ENCODE results near the gene SPECC1.
"Not testable (repeated sequence)": the region's sequence is repeated elsewhere in the genome, so short reads cannot be mapped to it uniquely, and the experiment has no call there.

Gene SPECC1

DNA sequence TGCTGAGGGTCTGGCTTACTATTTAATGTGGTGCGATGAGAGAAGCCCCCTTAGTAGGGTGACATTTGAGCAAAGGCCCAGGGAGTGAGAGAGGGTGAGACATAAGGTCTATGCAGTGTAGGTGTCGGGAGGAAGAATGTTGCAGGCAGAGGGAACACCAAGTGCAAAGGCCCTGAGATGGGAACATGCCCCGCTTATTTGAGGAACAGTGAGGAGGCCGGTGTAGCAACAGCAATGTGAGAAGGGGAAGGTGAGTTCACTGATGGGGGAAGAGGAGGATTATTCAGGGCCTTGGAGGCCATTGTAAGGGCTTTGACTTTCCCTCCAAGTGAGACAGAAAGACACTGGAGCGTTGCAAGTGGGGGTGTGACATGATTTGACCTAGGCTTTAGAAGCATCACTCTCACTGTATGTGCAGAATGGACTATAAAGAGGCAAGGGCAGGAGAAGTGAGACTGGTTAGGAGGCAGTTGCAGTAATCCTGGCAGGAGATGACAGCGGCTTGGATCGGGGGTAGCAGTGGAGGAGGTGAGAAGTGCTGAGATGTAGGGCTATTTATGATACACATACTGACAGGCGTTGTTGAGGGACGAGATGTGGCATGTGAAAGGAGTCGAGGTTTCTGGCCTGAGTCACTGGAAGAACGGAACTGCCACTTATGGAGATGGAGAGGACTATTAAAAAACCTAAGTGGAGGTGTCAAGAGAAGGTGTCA lies 145.3 kb downstream of the SPECC1 start:
- no peak for DNase-seq (ENCODE audit: low read depth, low spot score)
- H3K4me3 ChIP-seq (ENCODE audit: low read length), result no peak overlapping the region

- peak overlapping the region; percentile 50 for H3K4me3 ChIP-seq (ENCODE audit: low read length)
- peak; percentile 91 for DNase-seq (ENCODE audit: low read depth, low spot score)
Measured at GRCh38 chr17:20155258-20156195, 146.4 kb downstream of the SPECC1 start.

DNA sequence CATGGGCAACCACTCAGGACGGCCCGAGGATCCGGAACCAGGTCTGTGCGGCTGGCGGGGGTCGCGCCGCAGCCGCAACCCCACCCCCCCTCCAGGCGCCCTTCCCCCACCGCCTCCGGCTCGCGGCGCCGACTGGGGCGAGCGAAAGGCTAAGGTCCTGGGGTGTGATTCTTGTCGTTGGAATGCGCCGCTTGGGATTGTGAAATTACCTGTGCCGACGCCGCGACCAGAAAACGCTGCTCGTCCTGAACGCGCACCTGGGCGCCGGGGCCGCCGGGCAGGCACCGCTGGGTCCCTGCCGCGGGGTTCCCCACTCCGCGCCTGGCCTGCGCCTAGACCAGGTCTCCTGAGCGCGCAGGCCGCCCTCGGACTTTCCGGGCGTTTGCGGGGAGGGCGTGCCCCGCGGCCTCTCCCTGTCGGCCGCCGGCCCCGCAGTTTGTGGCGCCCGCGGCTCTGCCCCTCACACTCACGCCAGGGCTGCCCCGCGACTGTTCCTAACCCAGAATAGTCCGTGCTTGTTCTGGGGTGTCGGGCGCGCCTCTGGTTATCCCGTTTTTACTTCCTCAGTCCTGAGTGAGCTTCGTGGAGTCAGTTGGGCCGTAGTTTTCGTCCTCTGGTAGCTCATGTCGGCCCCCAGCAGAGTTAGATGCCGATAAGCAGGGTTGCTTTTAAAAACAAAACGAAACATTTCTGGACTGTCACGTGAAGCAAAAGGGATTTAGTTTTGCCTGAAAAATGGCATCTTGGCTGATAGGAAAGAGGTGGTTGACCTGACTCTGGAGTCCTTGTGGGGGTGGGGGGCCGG lies 147.2 kb downstream of the SPECC1 start:
- peak overlapping the region; percentile 50 for H3K4me3 ChIP-seq (ENCODE audit: low read length)

DNA sequence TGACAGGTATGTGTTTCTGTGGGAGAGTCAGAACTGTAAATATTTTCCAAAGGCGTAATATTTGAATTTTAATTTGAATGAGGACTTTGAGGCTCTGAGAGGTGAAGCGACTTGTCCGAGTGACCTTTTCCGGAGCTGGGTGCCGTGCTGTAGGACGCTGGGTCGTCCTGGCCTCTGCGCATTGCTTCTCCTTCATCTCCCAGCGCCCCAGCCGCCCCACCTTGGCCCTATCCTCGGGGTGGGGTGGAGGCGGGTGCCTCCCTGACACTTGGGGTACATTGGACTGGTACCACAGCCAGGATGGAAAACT lies 147.8 kb downstream of the SPECC1 start:
- no peak for DNase-seq (ENCODE audit: low read depth, low spot score)
- H3K4me3 ChIP-seq (ENCODE audit: low read length), result no peak overlapping the region

More for the DNA sequence above, 147.2 kb downstream of the SPECC1 start:
- DNase-seq (ENCODE audit: low read depth, low spot score), result no peak

DNA sequence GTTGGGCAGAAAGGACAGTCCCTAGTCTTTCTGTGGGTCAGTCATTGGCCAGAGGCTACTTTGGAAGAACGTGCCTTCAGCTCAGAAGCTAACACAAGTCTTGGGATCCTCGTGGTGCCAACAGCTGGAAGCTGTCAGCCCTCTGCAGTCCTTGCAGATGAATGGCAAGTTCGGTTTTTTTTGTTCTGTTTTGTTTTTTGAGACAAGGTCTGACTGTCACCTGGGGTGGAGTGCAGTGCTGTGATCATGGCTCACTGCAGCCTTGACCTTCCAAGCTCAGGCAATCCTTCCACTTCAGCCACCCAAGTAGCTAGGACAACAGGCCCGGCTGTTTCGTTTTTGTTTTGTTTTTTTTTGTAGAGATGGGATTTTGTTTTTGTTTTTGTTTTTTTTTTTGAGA lies 149.4 kb downstream of the SPECC1 start:
- no peak overlapping the region for H3K4me3 ChIP-seq (ENCODE audit: low read length)
- DNase-seq (ENCODE audit: low read depth, low spot score), result no peak

GRCh38 chr17:20159406-20160069 lies 150.4 kb downstream of the SPECC1 start:
- no peak for DNase-seq (ENCODE audit: low read depth, low spot score)

DNA sequence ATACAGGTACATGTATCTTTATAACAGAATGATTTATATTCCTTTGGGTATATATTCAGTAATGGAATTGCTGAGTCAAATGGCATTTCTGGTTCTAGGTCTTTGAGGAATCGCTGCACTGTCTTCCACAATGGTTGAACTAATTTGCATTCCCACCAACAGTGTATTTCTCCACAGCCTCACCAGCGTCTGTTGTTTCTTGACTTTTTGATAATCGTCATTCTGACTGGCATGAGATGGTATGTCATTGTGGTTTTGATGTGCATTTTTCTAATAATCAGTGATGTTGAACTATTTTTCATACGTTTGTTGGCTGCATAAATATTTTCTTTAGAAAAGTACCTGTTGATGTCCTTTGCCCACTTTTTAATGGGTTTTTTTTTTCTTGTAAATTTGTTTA lies 156.4 kb downstream of the SPECC1 start:
- H3K4me3 ChIP-seq (ENCODE audit: low read length); DNase-seq (ENCODE audit: low read depth, low spot score): not testable (repeated sequence)

More at GRCh38 chr17:20159406-20160069, 150.4 kb downstream of the SPECC1 start:
- no peak overlapping the region for H3K4me3 ChIP-seq (ENCODE audit: low read length)

GRCh38 chr17:20170085-20170484 lies 160.9 kb downstream of the SPECC1 start:
- H3K4me3 ChIP-seq (ENCODE audit: low read length), result no peak overlapping the region
- DNase-seq (ENCODE audit: low read depth, low spot score), result no peak

DNA sequence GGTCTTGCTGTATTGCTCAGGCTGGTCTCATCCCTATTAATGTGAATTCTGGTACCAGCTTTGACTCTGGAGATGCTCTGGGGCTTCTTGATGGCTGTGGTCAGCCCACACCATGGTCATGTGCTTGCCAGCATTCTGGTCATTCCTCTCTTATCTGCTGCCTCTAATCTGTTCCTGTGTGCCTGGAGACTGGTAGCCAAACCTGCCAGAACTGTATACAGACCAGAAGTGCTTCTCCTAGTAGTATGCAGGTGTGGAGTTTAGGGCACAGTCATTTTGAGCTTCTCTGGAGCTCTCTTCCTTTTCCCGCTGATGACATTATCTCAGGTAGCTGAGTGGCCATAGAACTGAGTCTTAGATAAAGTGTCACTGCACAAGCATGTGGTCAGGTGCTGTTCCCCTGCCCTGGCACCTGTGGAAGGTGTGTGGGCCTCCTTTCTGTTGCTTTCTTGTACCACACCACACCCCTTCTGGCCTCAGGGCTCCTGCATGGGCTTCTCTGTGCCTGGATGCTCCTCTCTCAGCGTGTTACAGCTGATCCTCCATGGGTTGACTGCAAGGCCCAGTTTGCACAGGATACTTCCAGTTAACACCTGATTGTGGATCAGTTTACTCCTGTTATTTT lies 162.7 kb downstream of the SPECC1 start:
- no peak overlapping the region for H3K4me3 ChIP-seq (ENCODE audit: low read length)
- no peak for DNase-seq (ENCODE audit: low read depth, low spot score)

DNA sequence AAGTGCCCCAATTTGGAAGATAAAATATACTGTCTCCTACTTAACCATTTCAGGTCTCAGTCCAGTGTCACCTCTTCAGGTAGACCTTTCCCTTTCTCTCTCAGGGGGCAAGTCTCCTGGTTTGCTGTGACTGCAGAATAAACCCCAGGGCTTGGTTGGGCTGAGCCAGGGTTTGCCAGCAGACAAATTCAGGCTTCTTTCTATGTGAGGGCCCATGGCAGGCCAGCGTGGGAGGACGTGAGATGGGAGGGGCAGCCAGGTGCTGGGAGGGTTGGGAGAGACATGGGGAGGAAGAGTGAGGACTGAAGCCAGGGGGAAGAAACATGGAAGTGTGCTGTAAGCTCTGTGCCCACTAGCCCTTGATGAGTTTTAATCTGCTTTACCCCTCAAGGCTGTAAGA lies 163.2 kb downstream of the SPECC1 start:
- DNase-seq (ENCODE audit: low read depth, low spot score), result no peak
- H3K4me3 ChIP-seq (ENCODE audit: low read length), result no peak overlapping the region

DNA sequence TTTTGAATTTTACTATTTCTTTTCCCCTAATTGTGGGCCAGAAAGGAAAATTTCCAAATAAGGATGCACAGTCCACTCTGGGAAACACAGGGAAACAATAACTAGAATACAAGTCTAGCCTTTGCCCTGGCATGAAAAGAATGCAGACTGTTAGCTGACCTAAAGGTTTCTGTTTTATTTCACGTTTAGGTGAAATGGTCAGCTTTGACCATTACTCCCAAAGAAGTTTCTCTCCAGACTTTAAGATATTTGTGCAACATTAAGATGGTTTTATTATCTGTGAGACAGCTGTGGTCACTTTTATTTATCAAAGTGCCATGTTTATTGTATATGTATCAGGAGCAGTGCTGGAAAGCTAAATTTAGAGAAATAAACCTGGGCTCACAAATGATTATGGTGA lies 163.9 kb downstream of the SPECC1 start:
- H3K4me3 ChIP-seq (ENCODE audit: low read length), result no peak overlapping the region
- no peak for DNase-seq (ENCODE audit: low read depth, low spot score)

DNA sequence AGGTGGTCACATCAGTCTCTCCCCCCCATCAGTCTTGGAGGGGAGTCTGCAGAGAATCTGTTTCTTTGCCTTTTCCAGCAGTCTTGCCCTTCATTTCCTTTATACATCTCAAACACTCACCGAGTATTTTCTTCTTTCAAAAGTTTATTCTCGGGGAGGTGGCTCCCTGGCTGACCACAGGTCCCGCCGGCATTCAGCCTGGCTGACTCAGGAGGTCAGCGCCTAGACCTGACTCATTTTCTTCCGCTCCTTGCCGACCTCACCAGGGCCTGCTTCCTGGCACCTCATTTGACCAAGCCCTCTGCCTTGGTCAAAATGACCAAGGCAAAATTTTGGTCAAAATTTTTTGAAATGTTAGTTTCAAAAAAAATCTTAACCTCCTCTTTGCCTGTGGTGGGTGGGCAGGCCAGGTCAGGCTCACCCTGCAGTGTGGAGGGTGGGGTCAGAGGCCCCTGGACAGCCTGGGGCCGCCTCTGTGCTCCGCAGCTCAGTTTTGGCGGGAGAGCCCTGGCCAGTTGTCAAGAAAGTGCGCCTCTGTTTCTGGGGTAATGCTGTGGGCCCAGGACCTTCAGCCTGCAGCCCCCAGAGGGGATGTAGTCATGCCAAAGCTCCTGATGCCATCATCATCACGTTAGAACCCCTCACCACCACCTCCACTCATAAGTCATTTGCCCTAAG lies 165.6 kb downstream of the SPECC1 start:
- no peak for DNase-seq (ENCODE audit: low read depth, low spot score)
- H3K4me3 ChIP-seq (ENCODE audit: low read length), result no peak overlapping the region

DNA sequence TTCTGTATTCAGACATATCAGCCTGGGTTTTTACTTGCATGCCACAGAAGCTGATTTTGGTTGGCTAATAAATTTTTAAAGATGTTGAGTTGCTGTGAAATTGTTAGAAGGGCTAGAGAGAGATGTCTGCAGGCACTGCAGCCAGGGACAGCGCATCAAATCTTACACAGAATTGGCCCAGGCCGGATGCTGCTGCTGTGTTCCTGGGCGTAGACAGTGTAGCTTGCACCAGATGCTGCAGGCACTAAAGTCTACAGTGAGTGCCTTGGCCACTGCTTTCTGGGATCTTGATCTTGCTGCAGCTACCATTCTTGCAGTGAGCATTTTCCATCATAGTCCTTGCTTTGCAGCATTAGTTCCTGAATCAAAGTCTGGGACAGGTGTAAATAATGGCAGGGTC lies 169.9 kb downstream of the SPECC1 start:
- no peak for DNase-seq (ENCODE audit: low read depth, low spot score)
- no peak overlapping the region for H3K4me3 ChIP-seq (ENCODE audit: low read length)

- DNase-seq (ENCODE audit: low read depth, low spot score), result no peak
- H3K4me3 ChIP-seq (ENCODE audit: low read length), result no peak overlapping the region
Measured at GRCh38 chr17:20180661-20181060, 171.5 kb downstream of the SPECC1 start.

GRCh38 chr17:20184181-20184580 lies 175.0 kb downstream of the SPECC1 start:
- DNase-seq (ENCODE audit: low read depth, low spot score), result no peak
- no peak overlapping the region for H3K4me3 ChIP-seq (ENCODE audit: low read length)

- H3K4me3 ChIP-seq (ENCODE audit: low read length), result no peak overlapping the region
- peak; percentile 8 for DNase-seq (ENCODE audit: low read depth, low spot score)
Measured at GRCh38 chr17:20184977-20185619, 175.9 kb downstream of the SPECC1 start.

GRCh38 chr17:20187049-20187448 lies 177.9 kb downstream of the SPECC1 start:
- no peak for DNase-seq (ENCODE audit: low read depth, low spot score)
- H3K4me3 ChIP-seq (ENCODE audit: low read length), result no peak overlapping the region

- no peak for DNase-seq (ENCODE audit: low read depth, low spot score)
- H3K4me3 ChIP-seq (ENCODE audit: low read length), result no peak overlapping the region
Measured at GRCh38 chr17:20189302-20189701, 180.1 kb downstream of the SPECC1 start.
